ENCODE measurements around the gene STAT1.

The STAT1 gene

DNA sequence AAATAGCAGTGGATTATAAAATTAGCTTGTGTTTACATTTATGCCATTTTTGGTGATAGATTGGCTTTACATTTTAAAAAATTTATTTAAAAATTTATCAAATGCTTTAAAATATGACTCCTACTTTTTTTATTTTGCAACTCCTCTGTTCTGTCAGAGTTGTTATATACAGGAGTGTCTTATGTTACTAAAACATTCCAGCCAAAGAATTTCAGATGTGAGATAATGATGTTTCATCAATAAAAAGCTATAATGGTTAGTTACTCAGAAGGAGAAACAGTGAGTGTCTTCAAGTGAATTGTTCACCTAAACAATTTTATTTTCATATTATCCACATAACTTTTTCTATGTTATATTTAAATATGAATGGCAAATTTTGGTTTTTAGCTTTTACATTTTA, 80.6 kb downstream of the STAT1 start:
- Histone ChIP-seq H3K27me3 (ENCODE audit: insufficient read depth, low read length) (no peaks in the 10 kb centered on the region), H4K8ac (ENCODE audit: low read depth, low read length) (no peak overlapping the region), H3K4me1 (ENCODE audit: control insufficient read depth in 1 of 2, insufficient read depth in 2 of 2, low read length in 2 of 2) (no peaks in the 10 kb centered on the region), H3K23ac (ENCODE audit: low read length) (no peak overlapping the region), H2BK5ac (ENCODE audit: low read depth, low read length, poor library complexity) (no peak overlapping the region), H4K12ac (ENCODE audit: low read depth, low read length) (no peak overlapping the region), H3K9me3 (ENCODE audit: insufficient read depth, low read depth, low read length) (no peaks in the 10 kb centered on the region), H2AFZ (ENCODE audit: insufficient read depth, low read length, poor library complexity) (no peak overlapping the region), H2AK5ac (ENCODE audit: low read length) (no peak overlapping the region), H3K79me1 (ENCODE audit: low read length) (no peaks in the 10 kb centered on the region), H2BK120ac (ENCODE audit: insufficient read depth, low read length, poor library complexity) (no peak overlapping the region), H3K79me2 (ENCODE audit: control insufficient read depth, insufficient read depth, low read length, poor library complexity) (no peaks in the 10 kb centered on the region), H3K18ac (ENCODE audit: low read length) (no peak overlapping the region), H3K4me2 (ENCODE audit: low read length) (no peak overlapping the region), H2BK12ac (ENCODE audit: low read length) (no peak overlapping the region), H3K36me3 (ENCODE audit: control insufficient read depth in 1 of 2, insufficient read depth in 2 of 2, low read length in 2 of 2) (peaks cover 9 to 12% of the 10 kb centered on the region in 2 experiments), H3K27ac (ENCODE audit: low read depth, low read length) (no peak overlapping the region), H3K4ac (ENCODE audit: low read depth, low read length) (no peak overlapping the region), H3K14ac (ENCODE audit: low read length) (no peak overlapping the region), H3K9ac (ENCODE audit: low read length) (no peak overlapping the region), H3K4me3 (ENCODE audit: low read depth, low read length) (no peak overlapping the region), H4K91ac (ENCODE audit: low read depth, low read length) (no peak overlapping the region)
- DNase-seq: peak in 1 of 2 donors; percentile 57

DNA sequence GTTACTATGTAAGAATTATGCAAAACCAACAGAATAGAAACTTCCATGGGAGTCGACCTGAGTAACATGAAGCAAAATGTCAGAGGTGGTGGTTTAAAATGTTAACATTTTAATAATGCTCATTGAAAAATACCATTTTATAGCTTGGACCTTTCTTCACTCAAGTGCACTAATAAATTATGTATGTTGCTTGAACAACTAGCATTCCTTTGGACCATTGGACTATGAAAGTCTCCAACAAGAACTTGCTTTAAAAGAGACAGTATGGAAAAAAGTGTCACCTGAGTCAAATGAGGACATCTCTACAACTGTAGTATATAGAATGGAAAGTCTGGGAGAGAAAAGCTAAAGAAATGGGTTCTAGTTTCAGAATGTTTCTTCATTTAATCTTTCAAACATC, 81.5 kb downstream of the STAT1 start:
- Histone ChIP-seq H3K9me3 (ENCODE audit: insufficient read depth, low read depth, low read length) (no peaks in the 10 kb centered on the region), H3K9ac (ENCODE audit: low read length) (no peak overlapping the region), H3K79me1 (ENCODE audit: low read length) (no peaks in the 10 kb centered on the region), H3K23ac (ENCODE audit: low read length) (no peak overlapping the region), H2AFZ (ENCODE audit: insufficient read depth, low read length, poor library complexity) (no peak overlapping the region), H2BK12ac (ENCODE audit: low read length) (no peak overlapping the region), H3K27ac (ENCODE audit: low read depth, low read length) (no peak overlapping the region), H3K4me3 (ENCODE audit: low read depth, low read length) (no peak overlapping the region), H3K4ac (ENCODE audit: low read depth, low read length) (no peak overlapping the region), H3K36me3 (ENCODE audit: control insufficient read depth in 1 of 2, insufficient read depth in 2 of 2, low read length in 2 of 2) (peaks cover 12% of the 10 kb centered on the region in 2 experiments), H2AK5ac (ENCODE audit: low read length) (no peak overlapping the region), H3K18ac (ENCODE audit: low read length) (no peak overlapping the region), H2BK5ac (ENCODE audit: low read depth, low read length, poor library complexity) (no peak overlapping the region), H4K12ac (ENCODE audit: low read depth, low read length) (no peak overlapping the region), H4K8ac (ENCODE audit: low read depth, low read length) (no peak overlapping the region), H3K14ac (ENCODE audit: low read length) (no peak overlapping the region), H2BK120ac (ENCODE audit: insufficient read depth, low read length, poor library complexity) (no peak overlapping the region), H4K91ac (ENCODE audit: low read depth, low read length) (no peak overlapping the region), H3K27me3 (ENCODE audit: insufficient read depth, low read length) (no peaks in the 10 kb centered on the region), H3K4me2 (ENCODE audit: low read length) (no peak overlapping the region), H3K4me1 (ENCODE audit: control insufficient read depth in 1 of 2, insufficient read depth in 2 of 2, low read length in 2 of 2) (no peaks in the 10 kb centered on the region), H3K79me2 (ENCODE audit: control insufficient read depth, insufficient read depth, low read length, poor library complexity) (no peaks in the 10 kb centered on the region)
- DNase-seq: no peak
- WGBS (ENCODE audit: extremely low coverage, insufficient coverage, insufficient read length): no CpG with 5 or more reads among the region's 1 CpG

DNA sequence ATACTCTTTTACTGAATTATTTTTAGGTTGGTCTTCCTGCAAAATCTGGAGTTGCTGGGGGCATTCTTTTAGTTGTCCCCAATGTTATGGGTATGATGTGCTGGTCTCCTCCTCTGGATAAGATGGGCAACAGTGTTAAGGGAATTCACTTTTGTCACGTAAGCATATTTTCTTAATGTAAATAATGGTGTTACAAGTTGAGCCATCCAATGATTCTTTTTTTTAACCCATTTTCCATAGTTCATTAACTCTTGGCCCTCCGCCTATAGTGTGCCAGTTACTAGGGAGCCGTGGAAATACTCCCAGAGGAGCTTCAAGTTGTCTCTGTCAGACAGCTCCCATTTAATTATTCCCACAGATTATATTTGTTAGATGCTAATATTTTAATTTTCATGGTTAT, 83.6 kb downstream of the STAT1 start:
- no peak overlapping the region for H2AFZ ChIP-seq (ENCODE audit: insufficient read depth, low read length, poor library complexity)
- H3K4ac ChIP-seq (ENCODE audit: low read depth, low read length): no peak overlapping the region
- H2BK120ac ChIP-seq (ENCODE audit: insufficient read depth, low read length, poor library complexity): no peak overlapping the region
- peaks cover 14% of the 10 kb centered on the region in 2 experiments for H3K36me3 ChIP-seq (ENCODE audit: control insufficient read depth in 1 of 2, insufficient read depth in 2 of 2, low read length in 2 of 2)
- H4K91ac ChIP-seq (ENCODE audit: low read depth, low read length): no peak overlapping the region
- H4K8ac ChIP-seq (ENCODE audit: low read depth, low read length): no peak overlapping the region
- no peak overlapping the region for H3K9ac ChIP-seq (ENCODE audit: low read length)
- H3K4me1 ChIP-seq (ENCODE audit: control insufficient read depth in 1 of 2, insufficient read depth in 2 of 2, low read length in 2 of 2): no peaks in the 10 kb centered on the region
- no peak overlapping the region for H2BK5ac ChIP-seq (ENCODE audit: low read depth, low read length, poor library complexity)
- DNase-seq: no peak
- no CpG with 5 or more reads among the region's 3 CpGs for WGBS (ENCODE audit: extremely low coverage, insufficient coverage, insufficient read length)
- no peak overlapping the region for H3K4me3 ChIP-seq (ENCODE audit: low read depth, low read length)
- no peak overlapping the region for H3K14ac ChIP-seq (ENCODE audit: low read length)
- H3K4me2 ChIP-seq (ENCODE audit: low read length): no peak overlapping the region
- no peak overlapping the region for H3K23ac ChIP-seq (ENCODE audit: low read length)
- H3K9me3 ChIP-seq (ENCODE audit: insufficient read depth, low read depth, low read length): no peaks in the 10 kb centered on the region
- H3K18ac ChIP-seq (ENCODE audit: low read length): no peak overlapping the region
- H2AK5ac ChIP-seq (ENCODE audit: low read length): no peak overlapping the region
- no peaks in the 10 kb centered on the region for H3K79me1 ChIP-seq (ENCODE audit: low read length)
- no peak overlapping the region for H4K12ac ChIP-seq (ENCODE audit: low read depth, low read length)
- H2BK12ac ChIP-seq (ENCODE audit: low read length): no peak overlapping the region
- no peaks in the 10 kb centered on the region for H3K27me3 ChIP-seq (ENCODE audit: insufficient read depth, low read length)
- no peak overlapping the region for H3K27ac ChIP-seq (ENCODE audit: low read depth, low read length)
- no peaks in the 10 kb centered on the region for H3K79me2 ChIP-seq (ENCODE audit: control insufficient read depth, insufficient read depth, low read length, poor library complexity)

DNA sequence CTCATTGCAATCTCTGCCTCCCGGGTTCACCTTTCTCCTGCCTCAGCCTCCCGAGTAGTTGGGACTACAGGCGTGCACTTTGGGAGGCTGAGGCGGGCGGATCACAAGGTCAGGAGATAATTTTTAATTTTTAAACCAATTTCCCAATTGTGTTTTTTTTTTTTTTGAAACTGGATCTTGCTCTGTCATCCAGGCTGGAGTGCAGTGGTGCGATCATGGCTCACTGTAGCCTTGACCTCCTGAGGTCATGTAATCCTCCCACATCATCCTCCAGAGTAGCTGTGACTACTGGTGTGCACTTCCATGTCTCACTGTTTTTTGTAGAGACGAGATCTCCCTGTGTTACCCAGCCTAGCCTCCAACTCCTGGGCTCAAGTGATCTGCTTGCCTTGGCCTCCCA, 84.1 kb downstream of the STAT1 start:
- H3K27me3 ChIP-seq (ENCODE audit: insufficient read depth, low read length): no peaks in the 10 kb centered on the region
- H4K91ac ChIP-seq (ENCODE audit: low read depth, low read length): no peak overlapping the region
- H3K4ac ChIP-seq (ENCODE audit: low read depth, low read length): no peak overlapping the region
- H4K8ac ChIP-seq (ENCODE audit: low read depth, low read length): no peak overlapping the region
- no peak overlapping the region for H3K23ac ChIP-seq (ENCODE audit: low read length)
- no peak overlapping the region for H2AK5ac ChIP-seq (ENCODE audit: low read length)
- no peaks in the 10 kb centered on the region for H3K79me2 ChIP-seq (ENCODE audit: control insufficient read depth, insufficient read depth, low read length, poor library complexity)
- H3K18ac ChIP-seq (ENCODE audit: low read length): no peak overlapping the region
- H3K36me3 ChIP-seq (ENCODE audit: control insufficient read depth in 1 of 2, insufficient read depth in 2 of 2, low read length in 2 of 2): peaks cover 14% of the 10 kb centered on the region in 2 experiments
- no peak overlapping the region for H2BK120ac ChIP-seq (ENCODE audit: insufficient read depth, low read length, poor library complexity)
- no peak overlapping the region for H2BK12ac ChIP-seq (ENCODE audit: low read length)
- no CpG with 5 or more reads among the region's 7 CpGs for WGBS (ENCODE audit: extremely low coverage, insufficient coverage, insufficient read length)
- DNase-seq: no peak
- H2AFZ ChIP-seq (ENCODE audit: insufficient read depth, low read length, poor library complexity): no peak overlapping the region
- H3K4me1 ChIP-seq (ENCODE audit: control insufficient read depth in 1 of 2, insufficient read depth in 2 of 2, low read length in 2 of 2): no peaks in the 10 kb centered on the region
- no peaks in the 10 kb centered on the region for H3K79me1 ChIP-seq (ENCODE audit: low read length)
- no peak overlapping the region for H2BK5ac ChIP-seq (ENCODE audit: low read depth, low read length, poor library complexity)
- H3K4me2 ChIP-seq (ENCODE audit: low read length): no peak overlapping the region
- H3K27ac ChIP-seq (ENCODE audit: low read depth, low read length): no peak overlapping the region
- H4K12ac ChIP-seq (ENCODE audit: low read depth, low read length): no peak overlapping the region
- no peak overlapping the region for H3K14ac ChIP-seq (ENCODE audit: low read length)
- no peaks in the 10 kb centered on the region for H3K9me3 ChIP-seq (ENCODE audit: insufficient read depth, low read depth, low read length)
- no peak overlapping the region for H3K9ac ChIP-seq (ENCODE audit: low read length)
- no peak overlapping the region for H3K4me3 ChIP-seq (ENCODE audit: low read depth, low read length)

Measured in trophoblast cell (in vitro differentiated cells and primary cell).